AG09319 (cell line): ENCODE data around the gene CYP8B1.

Experiments used
- DNase-seq: peaks from one replicate; pipeline ENCODE4 v3.0.0-alpha.2; 2010; ENCODE audit warnings: low read depth; ENCODE audit errors: extremely low read depth
- TF ChIP-seq, protein P1 (sequence below): IDR thresholded peaks from 2 replicates; pipeline ENCODE4 v1.5.1; 2011; ENCODE audit warnings: low read depth, mild to moderate bottlenecking, inconsistent platforms, low read length, moderate library complexity

Gene CYP8B1

DNA sequence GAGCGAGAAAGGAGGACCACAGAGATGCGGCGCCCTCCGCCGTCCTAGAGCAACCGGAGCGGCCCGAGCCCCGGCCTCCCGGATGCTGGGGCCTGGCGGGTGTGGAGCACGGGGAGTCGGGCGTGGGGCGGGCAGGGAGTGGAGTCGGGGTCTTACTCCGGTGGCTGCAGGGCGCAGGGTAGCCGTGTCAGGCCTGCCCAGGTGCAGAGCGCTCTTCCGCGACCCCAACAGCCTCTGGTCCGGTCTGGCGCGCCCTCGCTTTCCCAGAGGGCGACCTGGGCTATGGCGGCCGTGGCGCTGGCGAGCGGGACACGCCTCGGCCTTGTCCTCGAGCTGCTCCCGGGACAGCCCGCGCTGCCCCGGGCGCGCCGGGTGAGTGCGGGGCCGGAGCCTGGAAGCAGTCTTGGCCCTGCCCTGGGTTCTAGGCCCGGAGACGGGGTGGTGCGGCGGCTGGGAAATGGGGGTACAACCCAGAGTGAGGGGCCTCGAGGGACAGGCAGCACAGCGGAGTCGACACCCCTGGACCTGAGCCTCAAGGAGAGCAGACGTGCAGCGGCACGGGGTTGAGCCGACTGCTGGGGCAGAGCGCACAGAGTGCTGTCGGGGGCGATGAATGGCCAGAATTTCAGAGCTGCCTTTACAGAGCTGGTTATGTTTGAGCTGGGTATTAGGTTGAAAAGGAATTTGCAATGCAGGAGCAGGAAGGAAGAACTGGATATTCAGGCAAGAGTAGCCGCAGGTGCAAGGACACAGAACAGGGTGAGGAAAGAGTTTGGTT is 30.6 kb upstream of the CYP8B1 start, which contains the start of gene ZNF662:
ZNF662 (plus strand) TSS at position 73 of the 778 bp plus-strand sequence. CDS start 1,973 bp downstream, outside the sequence.
- DNase-seq: no peak

GRCh38 chr3:42905740-42906069 is 30.0 kb upstream of the CYP8B1 start:
- DNase-seq: no peak
- TF ChIP-seq, protein P1, sequence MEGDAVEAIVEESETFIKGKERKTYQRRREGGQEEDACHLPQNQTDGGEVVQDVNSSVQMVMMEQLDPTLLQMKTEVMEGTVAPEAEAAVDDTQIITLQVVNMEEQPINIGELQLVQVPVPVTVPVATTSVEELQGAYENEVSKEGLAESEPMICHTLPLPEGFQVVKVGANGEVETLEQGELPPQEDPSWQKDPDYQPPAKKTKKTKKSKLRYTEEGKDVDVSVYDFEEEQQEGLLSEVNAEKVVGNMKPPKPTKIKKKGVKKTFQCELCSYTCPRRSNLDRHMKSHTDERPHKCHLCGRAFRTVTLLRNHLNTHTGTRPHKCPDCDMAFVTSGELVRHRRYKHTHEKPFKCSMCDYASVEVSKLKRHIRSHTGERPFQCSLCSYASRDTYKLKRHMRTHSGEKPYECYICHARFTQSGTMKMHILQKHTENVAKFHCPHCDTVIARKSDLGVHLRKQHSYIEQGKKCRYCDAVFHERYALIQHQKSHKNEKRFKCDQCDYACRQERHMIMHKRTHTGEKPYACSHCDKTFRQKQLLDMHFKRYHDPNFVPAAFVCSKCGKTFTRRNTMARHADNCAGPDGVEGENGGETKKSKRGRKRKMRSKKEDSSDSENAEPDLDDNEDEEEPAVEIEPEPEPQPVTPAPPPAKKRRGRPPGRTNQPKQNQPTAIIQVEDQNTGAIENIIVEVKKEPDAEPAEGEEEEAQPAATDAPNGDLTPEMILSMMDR: no peak

More for the DNA sequence above, 30.6 kb upstream of the CYP8B1 start, which contains the start of gene ZNF662:
- TF ChIP-seq, protein P1: no peak

- no peak for DNase-seq
- TF ChIP-seq, protein P1: no peak
These were observed 28.4 kb upstream of the CYP8B1 start for GRCh38 chr3:42904076-42904475.

DNA sequence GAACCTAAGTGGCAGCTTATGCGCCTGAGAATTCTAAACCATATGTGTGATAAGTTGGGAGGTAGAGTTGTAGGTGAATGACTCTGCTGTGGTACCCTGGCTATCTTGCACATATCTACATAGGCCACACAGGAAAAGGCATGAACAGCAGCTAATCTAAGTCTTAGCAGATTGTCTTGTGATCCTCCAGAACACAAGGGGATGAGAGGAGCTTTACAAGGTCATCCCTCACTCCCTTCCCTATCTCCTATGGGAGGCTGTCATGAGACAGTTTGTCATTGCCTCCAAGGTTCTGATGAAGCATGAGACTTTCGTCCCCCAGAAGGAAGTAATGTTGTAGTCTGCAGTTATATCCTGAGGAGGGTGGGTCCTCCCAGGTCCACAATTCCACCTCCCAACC is 26.6 kb upstream of the CYP8B1 start:
- TF ChIP-seq, protein P1: no peak
- no peak for DNase-seq

GRCh38 chr3:42901073-42901415 is 25.4 kb upstream of the CYP8B1 start:
- TF ChIP-seq, protein P1: no peak
- no peak for DNase-seq

- DNase-seq: no peak
These were observed 24.8 kb upstream of the CYP8B1 start for GRCh38 chr3:42900226-42901072.

More at GRCh38 chr3:42900226-42901072, 24.8 kb upstream of the CYP8B1 start:
- TF ChIP-seq, protein P1: no peak
